D721Med (cell line): Measurements from ENCODE around the gene INTS3.

ENCODE experiments used
- DNase-seq: peaks from one replicate; pipeline ENCODE4 v3.0.0; 2011; ENCODE audit warnings: low spot score; ENCODE audit not compliant: insufficient read length
- FAIRE-seq: peaks from 2 replicates; lab custom pipeline; 2011; peaks lifted over from hg19 to GRCh38; lab: Jason Lieb, UNC
- CTCF ChIP-seq: IDR thresholded peaks from 2 replicates; pipeline ENCODE4 v1.5.1; 2012; ENCODE audit warnings: mild to moderate bottlenecking, control low read depth; ENCODE audit not compliant: insufficient read depth; ENCODE audit errors: missing control alignments

The INTS3 gene

DNA sequence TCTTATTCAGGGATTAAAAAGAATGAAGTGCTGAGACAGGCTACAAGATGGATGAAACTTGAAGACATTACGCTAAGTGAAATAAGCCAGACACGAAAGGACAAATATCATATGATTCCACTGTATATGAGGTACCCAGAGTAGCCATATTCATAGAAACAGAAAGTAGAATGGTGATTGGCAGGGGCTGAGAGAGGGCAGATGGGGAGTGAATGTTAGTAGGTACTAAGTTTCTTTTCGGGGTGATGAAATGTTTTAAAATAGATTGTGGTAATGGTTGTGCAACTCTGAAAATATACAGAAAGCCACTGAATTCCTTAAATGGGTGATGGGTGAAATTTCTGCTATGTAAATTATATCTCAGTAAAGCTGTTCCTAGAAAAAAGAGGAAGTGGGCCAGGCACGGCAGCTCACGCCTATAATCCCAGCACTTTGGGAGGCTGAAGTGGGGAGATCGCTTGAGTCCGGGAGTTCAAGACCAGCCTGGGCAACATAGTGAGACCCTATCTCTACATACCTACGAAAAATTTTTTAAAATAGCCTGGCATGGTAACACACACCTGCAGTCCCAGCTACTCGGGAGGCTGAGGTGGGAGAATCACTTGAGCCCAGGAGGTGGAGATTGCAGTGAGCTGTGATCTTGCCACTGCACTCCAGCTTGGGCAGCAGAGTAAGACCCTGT is 63.3 kb downstream of the INTS3 start:
- no peak for FAIRE-seq
- no peak for TF ChIP-seq CTCF
- no peak for DNase-seq

DNA sequence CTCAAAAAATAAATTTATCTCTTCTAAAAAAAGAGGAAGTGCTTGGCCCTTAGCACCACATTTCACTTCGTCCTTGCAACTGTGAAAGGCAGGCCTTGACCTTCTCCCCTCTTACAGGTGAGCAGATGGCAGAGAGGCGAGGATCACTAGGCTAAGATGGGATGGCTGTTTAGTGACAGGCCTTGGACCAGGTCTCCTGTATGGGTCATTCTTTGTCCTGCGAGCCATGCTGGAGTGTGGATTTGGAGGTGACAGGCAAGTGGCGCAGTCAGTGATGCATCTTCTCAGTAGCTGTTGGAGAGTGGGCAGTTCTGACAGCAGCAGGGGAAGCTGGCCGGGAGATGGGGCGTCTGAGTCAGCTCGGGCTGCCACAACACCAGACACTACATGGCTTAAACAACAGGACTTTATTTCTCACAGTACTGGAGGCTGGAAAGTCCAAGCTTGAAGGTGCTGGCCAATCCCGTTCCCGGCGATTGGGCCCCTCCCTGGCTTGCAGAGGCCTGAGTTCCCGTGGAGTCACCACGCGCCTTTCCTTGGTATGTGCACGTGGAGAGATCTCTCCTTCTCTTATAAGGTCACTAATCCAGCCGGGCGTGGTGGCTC is 63.9 kb downstream of the INTS3 start:
- TF ChIP-seq CTCF, result no peak
- no peak for FAIRE-seq
- no peak for DNase-seq

DNA sequence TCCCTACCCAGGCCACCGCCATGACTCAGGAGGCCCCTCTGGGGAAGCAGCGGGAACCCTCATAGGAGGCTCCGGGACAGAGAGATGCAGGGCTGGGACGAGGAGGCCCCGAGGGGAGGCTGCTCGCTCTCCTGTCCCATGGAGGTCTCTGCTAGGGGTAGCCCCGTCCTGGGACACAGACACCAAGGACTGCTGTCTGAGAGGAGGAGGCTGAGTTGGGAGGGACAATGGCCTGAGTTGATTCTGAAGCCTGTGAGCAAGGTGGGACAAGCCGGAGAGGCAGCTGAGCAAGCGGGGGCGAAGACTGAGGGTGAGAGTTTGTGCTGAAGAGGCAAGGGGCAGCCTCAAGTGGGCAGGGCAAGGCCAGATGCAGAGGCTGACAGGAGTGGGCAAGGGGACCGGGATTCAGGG is 64.8 kb downstream of the INTS3 start:
- no peak for FAIRE-seq
- DNase-seq, result no peak
- TF ChIP-seq CTCF, result no peak

DNA sequence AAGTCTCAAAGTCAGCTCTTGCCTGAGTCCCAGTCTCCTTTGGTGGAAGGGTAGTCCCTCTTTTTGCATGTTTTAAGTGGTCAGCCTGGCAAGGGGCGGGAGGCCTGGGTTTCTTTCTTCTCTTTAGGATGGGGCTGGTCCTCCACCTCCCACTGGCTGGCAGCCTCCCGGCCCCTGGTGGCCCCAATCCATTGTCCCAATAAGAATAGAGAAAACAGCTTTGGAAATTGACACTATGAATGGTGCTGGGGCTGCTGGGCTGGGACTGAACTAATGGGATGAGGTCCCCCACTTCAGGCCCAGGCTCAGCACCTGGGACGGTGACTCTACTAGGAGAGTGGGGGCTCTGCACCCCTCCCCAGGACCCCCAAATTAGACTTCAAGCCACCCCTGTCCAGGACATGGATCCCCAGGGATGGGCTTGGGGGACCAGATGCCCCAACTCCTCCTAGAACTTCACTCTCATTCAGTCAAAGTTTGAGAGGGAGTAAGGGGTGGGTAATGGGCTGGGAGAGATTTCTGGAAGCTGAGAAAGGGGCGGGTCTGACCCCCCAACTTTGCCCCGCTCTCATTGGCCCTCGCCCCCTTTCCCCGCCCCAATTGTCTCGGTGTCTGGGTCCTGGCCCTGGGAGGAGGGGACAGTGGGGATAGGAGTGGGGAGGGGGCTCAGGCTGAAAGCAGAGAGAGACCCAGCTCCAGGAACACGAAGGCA is 65.6 kb downstream of the INTS3 start:
- FAIRE-seq, result no peak
- no peak for DNase-seq
- TF ChIP-seq CTCF, result no peak

GRCh38 chr1:153793973-153794615 is 66.2 kb downstream of the INTS3 start:
- FAIRE-seq (no peak), DNase-seq (no peak)
- no peak for TF ChIP-seq CTCF

GRCh38 chr1:153794624-153795329 is 66.9 kb downstream of the INTS3 start:
- TF ChIP-seq CTCF, result no peak
- FAIRE-seq (no peak), DNase-seq (no peak)
